Frontal cortex (tissue), 4 donors: ENCODE results near the gene IRF5. TPM values are rescaled to one million over a fixed set of nuclear protein-coding genes. Genes with fewer than 3 reads are reported as not detected.

Experiments
- DNase-seq, 2 donors: peaks; one replicate each; pipeline ENCODE4 v3.0.0; 2012; ENCODE audit warnings: low spot score in 2 of 2
- FAIRE-seq: peaks from 2 replicates; lab custom pipeline; 2012; peaks lifted over from hg19 to GRCh38; lab: Jason Lieb, UNC
- total RNA-seq: library from RNA; depleted of rRNA; stranded (reverse); fragments of >200 nt; gene quantifications from one replicate; pipeline ENCODE4 v1.2.3, GENCODE V29; 2014
- donor health status: control.
- donor health status: control.
- donor health status: control.

Gene IRF5
- 1.2 TPM for total RNA-seq

DNA sequence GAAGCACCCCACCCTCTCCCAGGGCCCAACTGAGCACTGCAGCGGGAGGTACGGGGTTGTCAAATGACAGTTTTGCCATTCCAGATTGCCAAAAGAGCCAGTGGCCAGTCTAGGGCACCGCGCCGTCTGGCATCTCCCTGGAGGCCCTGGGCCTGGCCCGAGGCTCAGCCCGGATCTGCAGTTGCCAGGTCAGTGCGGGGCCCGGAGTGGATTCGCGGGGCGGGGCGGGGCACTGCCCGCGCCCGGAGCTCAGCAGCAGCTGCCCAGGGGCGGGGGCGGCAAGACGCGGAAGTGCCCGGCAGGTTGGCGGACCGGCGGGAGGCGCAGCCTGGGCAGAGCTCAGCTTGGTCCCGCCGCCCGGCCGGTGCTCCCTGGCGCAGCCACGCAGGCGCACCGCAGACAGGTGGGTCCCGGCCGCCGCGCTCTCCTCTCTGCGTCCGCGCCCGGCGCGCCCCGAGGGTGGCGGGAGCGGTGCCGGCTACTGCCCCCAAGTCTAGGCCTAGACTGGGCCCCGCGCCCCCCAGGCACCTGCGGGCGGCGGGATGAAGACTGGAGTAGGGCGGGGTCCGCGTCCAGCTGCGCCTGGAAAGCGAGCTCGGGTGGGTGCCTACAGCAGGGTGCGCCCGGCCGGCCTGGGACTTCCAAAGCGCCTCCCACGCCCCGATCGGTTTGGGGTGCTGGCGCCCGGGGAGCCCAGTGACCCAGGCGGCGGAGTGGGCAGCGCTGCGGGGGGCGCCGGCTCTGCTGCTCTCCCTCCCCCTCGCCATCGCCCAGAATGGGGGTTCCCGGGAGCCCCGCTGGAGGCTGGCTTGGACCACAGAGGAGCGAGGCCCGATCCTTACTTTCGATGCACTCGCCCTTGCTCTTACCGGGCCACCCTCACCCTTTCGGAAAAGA, at the start of gene IRF5:
IRF5 (plus strand) TSS at position 281 of the 897 bp plus-strand sequence. CDS start 4,155 bp downstream, outside the sequence.
- FAIRE-seq: no peak
- DNase-seq: no peak

GRCh38 chr7:128888039-128888755, 49.5 kb upstream of the IRF5 start:
- DNase-seq (no peak), FAIRE-seq (no peak)

- DNase-seq (no peak), FAIRE-seq (no peak)
These were observed 49.0 kb upstream of the IRF5 start for GRCh38 chr7:128888756-128889095.

GRCh38 chr7:128889121-128889520, 48.6 kb upstream of the IRF5 start:
- FAIRE-seq (no peak), DNase-seq (no peak)

- DNase-seq (no peak), FAIRE-seq (no peak)
These were observed 47.2 kb upstream of the IRF5 start for GRCh38 chr7:128890306-128891109.

DNA sequence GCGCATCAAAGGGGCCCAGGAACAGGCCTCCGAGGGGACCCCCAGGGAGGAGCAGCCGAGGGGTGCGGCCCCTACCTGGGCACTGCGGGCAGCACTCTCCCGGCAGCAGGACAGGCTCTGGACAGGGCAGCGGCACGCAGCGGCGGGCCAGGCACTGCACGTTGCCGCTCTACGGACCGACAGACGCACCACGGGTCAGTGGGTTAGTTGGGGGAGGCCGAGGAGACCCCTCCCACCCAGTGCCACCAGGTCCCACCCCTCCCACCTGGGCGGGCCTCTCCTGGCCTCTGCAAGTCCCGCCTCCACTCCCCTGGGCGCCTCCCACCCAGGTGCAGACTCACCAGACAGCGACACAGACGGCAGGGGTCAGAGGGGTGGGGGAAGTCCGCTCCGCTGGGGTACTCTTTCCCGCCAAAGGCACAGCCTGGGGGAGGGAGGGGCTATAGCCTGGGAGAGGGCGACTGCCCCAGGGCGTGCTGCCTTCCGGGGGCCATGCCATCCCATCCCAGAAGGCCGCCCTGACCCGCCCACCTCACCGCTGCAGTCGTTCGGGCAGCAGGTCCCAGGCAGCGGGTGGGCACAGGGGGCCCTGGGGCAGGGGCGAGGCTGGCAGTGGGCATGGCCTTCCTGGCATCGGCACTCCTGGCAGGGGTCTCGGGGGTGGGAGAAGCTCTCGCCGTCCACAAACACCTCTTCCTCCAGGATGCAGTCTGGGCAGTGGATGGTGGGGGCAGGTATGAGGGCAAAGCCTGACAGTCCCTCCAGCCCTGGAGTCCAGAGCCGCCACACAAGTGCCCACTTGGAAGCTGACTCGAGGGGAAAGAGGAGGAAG, 46.4 kb upstream of the IRF5 start:
- no peak for FAIRE-seq

GRCh38 chr7:128891942-128892269, 45.8 kb upstream of the IRF5 start:
- FAIRE-seq (no peak), DNase-seq (no peak)

More for the DNA sequence above, 46.4 kb upstream of the IRF5 start:
- DNase-seq: no peak

GRCh38 chr7:128892521-128893250, 45.0 kb upstream of the IRF5 start:
- DNase-seq (no peak), FAIRE-seq (no peak)

GRCh38 chr7:128893251-128894100, 44.3 kb upstream of the IRF5 start:
- DNase-seq: no peak
- FAIRE-seq: no peak

GRCh38 chr7:128894101-128894440, 43.7 kb upstream of the IRF5 start:
- FAIRE-seq: no peak
- no peak for DNase-seq

DNA sequence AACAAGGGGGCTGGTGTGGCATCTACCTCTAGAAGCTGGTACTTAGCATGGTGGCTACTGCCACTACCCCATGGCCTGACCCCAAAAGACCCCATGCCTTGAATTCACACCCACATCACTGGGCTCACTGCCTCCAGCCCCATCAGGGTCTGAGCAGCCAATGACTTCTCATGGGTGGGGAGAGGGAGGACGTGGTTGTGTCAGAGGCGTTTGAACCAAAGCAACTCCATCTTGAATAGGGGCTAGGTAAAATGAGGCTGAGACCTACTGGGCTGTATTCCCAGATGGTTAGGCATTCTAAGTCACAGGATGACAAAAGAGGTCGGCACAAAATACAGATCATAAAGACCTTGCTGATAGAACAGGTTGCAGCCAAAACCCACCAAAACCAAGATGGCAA, 42.4 kb upstream of the IRF5 start:
- DNase-seq: no peak
- no peak for FAIRE-seq

GRCh38 chr7:128899392-128899791, 38.3 kb upstream of the IRF5 start:
- DNase-seq: no peak
- FAIRE-seq: no peak

DNA sequence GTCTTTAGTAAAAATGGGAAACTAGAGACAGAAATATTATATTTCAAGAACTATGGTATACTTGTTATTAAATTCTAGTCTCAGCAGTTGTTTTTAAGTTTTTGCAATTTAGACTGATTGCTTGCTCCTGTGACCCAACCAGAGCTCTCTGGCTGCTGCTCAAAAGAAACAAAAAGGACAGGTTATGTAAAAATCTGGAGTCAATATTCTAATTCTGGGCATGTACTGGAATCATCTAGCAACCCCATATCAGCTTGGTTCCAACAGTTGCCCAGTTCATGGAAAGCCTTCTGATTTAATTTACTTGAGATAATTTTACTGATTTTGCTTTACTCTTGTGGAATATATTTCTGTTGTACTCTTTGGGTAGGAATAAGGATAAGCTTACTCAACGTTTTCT, 37.5 kb upstream of the IRF5 start:
- DNase-seq: no peak
- FAIRE-seq: no peak

GRCh38 chr7:128902761-128903585, 34.8 kb upstream of the IRF5 start:
- no peak for DNase-seq
- no peak for FAIRE-seq

DNA sequence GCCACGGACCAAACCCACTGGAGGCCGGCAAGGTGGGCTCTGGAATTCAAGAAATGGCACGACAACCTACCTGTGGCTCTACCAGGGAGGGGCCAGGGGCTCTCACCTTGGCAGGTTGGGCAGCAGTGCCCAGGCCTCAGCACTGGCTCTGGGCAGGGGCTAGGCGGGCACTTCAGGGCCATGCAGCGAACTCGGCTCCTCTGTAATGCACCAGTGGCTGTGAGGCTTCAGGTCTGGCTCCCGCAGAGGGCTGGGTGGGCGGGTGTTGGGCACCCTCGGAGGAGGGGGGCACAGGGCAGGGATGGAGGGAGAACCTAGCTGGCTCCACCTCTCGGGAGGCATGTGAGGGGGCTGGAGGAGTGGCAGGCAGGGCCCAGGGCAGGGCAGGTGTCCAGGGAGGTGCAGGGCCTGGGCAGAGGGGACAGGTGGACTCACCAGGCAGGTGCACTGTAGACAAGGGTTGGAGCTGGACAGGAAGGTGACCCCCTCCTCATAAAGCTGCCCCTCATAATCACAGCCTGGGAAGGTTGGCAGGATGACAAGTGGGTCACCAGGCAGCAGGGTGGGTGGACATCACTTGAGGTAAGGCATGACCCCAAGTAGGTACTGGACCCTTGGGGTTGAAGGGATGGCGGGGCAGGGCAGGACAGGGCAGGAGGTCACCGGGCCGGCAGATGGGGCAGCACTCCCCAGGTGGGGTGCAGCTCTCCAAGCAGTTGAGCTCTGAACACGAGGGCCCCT, 33.9 kb upstream of the IRF5 start:
- FAIRE-seq: no peak
- DNase-seq: no peak

DNA sequence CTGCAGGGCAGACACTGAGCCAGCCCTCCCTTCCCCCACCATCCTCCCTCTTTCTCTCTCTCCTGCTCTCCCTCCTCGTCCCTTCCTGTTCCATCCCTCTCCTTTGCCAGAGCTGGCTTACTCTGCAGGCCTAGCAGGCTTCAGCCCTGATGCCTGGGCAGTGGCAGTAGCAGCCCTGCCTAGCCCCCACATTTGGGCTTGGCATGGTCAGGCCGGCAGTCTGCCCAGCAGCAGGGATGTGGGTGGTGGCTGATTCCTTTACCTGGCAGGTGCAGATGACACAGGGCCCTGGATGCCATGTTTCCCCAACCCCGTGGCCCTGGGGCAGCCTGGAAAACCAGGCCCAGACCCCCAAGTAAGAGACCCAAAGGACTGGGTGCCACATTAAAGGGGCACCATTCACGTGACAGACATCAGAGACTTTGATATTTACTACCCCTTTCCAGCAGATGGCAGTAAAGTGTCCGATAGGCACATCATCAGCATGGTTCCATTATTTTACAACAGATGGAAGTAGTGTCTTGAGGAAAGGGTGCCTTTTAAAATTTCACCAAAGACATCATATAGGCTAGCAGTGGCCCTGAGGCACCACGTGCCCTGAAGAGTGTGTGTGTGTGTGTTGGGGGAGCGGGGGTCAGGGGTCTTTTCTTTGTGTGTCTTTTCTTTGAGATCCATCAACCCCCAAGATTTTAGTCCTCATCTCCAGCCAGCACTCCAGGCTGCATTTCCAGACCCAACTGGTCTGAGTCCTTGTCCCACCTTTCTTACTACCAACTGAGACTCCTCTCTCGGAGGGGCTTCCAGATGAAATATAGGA, 33.1 kb upstream of the IRF5 start:
- FAIRE-seq (no peak), DNase-seq (peak; percentile 57 to 66)
